ENCODE data around the gene CRACDL. TPM values are rescaled to one million over a fixed set of nuclear protein-coding genes. Genes with fewer than 3 reads are reported as not detected.

CRACDL gene
- total RNA-seq, 5 donors from 2014 or later (not counting 1 experiment from before 2014, with no cell fraction given) = 0.23 to 2.0 (median 1.7) TPM

GRCh38 chr2:98751748-98752147 is 184.3 kb downstream of the CRACDL start:
- Mint-ChIP-seq H3K4me1 (peaks cover 31 to 53% (median 40%) of the 10 kb centered on the region in 3 donors), H3K27me3 (no peaks in the 10 kb centered on the region), H3K27ac (no peak overlapping the region), H3K4me3 (no peak overlapping the region), H3K9me3 (no peaks in the 10 kb centered on the region), H3K36me3 (no peaks in the 10 kb centered on the region)
- Histone ChIP-seq H3K9me3 (no peaks in the 10 kb centered on the region), H3K27ac (ENCODE audit: low read length) (no peak overlapping the region), H3K27me3 (replicated peaks in 1 of 2; ENCODE audit: control insufficient read depth in 2 of 2, extremely low read depth in 1 of 2, insufficient read depth in 2 of 2, low read length in 1 of 2) (no peaks in the 10 kb centered on the region), H3K4me1 (ENCODE audit: control insufficient read depth in 1 of 2, extremely low read depth in 1 of 2, insufficient read depth in 2 of 2, low read length in 2 of 2) (peaks cover 0 to 17% of the 10 kb centered on the region in 2 experiments), H3K36me3 (ENCODE audit: control insufficient read depth in 2 of 2, extremely low read depth in 1 of 2, insufficient read depth in 1 of 2, low read length in 1 of 2) (no peaks in the 10 kb centered on the region), H3K4me3 (ENCODE audit: control insufficient read depth in 1 of 2, extremely low read depth in 1 of 2, low read length in 1 of 2) (no peak overlapping the region)
- DNase-seq = no peak
- ChIA-PET POLR2A (interaction anchor here in 1 of 2 donors (0.6 to 0.7 kb wide), 2 partner anchors 10 to 25 kb away, joined by 3 read pairs; no protein-coding TSS in a partner anchor), CTCF (no interaction called here)
- no peak for ATAC-seq (replicated peaks in 1 of 4)
- no CpG with 5 or more reads among the region's 1 CpG for WGBS (ENCODE audit: insufficient coverage)

DNA sequence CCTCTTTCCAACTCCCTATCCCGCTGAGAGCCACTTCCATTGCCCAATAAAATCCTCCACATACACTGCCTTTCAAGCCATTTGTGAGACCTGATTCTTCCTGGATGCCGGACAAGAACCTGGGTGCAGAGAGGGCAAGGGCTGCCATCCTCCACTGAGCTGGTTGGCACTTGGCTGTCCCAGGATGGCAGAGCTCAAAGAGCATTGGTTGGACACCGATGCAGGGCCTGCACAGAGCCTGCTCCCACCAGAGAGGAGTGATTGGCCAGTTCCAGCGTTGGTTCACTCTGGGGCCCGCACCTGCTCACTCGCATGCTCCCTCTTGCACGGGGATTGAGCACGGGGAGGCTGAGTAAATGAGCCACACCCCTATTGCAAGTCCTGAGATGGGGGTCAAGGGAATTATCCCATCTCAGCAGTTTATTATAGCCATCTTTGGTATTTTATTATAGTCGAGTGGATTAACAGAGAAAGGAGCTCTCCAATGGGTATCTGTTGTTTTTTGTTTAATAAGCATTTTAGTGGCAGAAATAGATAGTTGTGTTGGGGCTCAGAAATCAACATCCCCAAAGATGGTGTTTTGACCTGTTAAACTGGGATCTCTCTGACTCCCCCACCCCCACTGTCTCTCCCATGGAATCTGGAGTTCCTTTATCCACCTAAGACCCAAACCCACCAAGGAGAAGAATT is 185.3 kb downstream of the CRACDL start:
- no peak for ATAC-seq (replicated peaks in 1 of 4)
- CTCF ChIA-PET = no interaction called here
- H3K4me1 Mint-ChIP-seq = peaks cover 31 to 46% (median 39%) of the 10 kb centered on the region in 3 donors

DNA sequence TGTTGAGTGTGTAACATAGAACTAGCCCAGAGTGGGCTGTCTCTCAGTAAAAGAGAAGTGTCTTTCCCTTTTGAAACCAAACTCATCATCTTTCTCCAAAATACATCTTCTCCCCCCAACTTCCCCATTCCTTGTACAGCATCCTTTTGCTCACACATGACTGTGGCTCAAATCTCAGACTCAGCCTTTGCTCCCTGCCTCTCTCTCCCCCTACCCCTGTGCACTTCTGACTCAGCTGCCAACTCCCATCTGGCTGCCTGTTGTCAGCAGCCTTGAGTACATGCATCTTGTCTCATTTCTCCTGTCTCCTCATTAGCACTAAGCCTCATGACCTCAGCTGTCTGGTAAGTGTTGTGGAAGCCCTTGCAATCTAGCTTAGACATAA is 187.0 kb downstream of the CRACDL start:
- H3K9me3 Mint-ChIP-seq = no peaks in the 10 kb centered on the region
- Histone ChIP-seq H3K36me3 (ENCODE audit: control insufficient read depth in 2 of 2, extremely low read depth in 1 of 2, insufficient read depth in 1 of 2, low read length in 1 of 2) (no peaks in the 10 kb centered on the region), H3K9me3 (no peaks in the 10 kb centered on the region), H3K4me1 (ENCODE audit: control insufficient read depth in 1 of 2, extremely low read depth in 1 of 2, insufficient read depth in 2 of 2, low read length in 2 of 2) (peaks cover 0 to 29% of the 10 kb centered on the region in 2 experiments), H3K27ac (ENCODE audit: low read length) (no peak overlapping the region), H3K27me3 (replicated peaks in 1 of 2; ENCODE audit: control insufficient read depth in 2 of 2, extremely low read depth in 1 of 2, insufficient read depth in 2 of 2, low read length in 1 of 2) (no peaks in the 10 kb centered on the region), H3K4me3 (ENCODE audit: control insufficient read depth in 1 of 2, extremely low read depth in 1 of 2, low read length in 1 of 2) (no peak overlapping the region)
- ChIA-PET POLR2A (no interaction called here), CTCF (no interaction called here)
- H3K36me3 Mint-ChIP-seq = no peaks in the 10 kb centered on the region
- H3K4me3 Mint-ChIP-seq = no peak overlapping the region
- DNase-seq (peak in 1 of 35 experiments; percentile 36), ATAC-seq (replicated peaks in 1 of 4) (peak in 1 of 4 experiments; percentile 27)
- no peaks in the 10 kb centered on the region for H3K27me3 Mint-ChIP-seq
- H3K27ac Mint-ChIP-seq = peak overlapping the region; percentile 26 to 59
- peaks cover 27 to 54% (median 46%) of the 10 kb centered on the region in 3 donors for H3K4me1 Mint-ChIP-seq

More for the DNA sequence above, 185.3 kb downstream of the CRACDL start:
- Mint-ChIP-seq H3K9me3 (no peaks in the 10 kb centered on the region), H3K27ac (no peak overlapping the region), H3K27me3 (no peaks in the 10 kb centered on the region), H3K4me3 (no peak overlapping the region), H3K36me3 (no peaks in the 10 kb centered on the region)
- Histone ChIP-seq H3K36me3 (ENCODE audit: control insufficient read depth in 2 of 2, extremely low read depth in 1 of 2, insufficient read depth in 1 of 2, low read length in 1 of 2) (no peaks in the 10 kb centered on the region), H3K9me3 (no peaks in the 10 kb centered on the region), H3K27me3 (replicated peaks in 1 of 2; ENCODE audit: control insufficient read depth in 2 of 2, extremely low read depth in 1 of 2, insufficient read depth in 2 of 2, low read length in 1 of 2) (no peaks in the 10 kb centered on the region), H3K4me1 (ENCODE audit: control insufficient read depth in 1 of 2, extremely low read depth in 1 of 2, insufficient read depth in 2 of 2, low read length in 2 of 2) (peaks cover 0 to 19% of the 10 kb centered on the region in 2 experiments), H3K27ac (ENCODE audit: low read length) (no peak overlapping the region), H3K4me3 (ENCODE audit: control insufficient read depth in 1 of 2, extremely low read depth in 1 of 2, low read length in 1 of 2) (no peak overlapping the region)
- WGBS (ENCODE audit: insufficient coverage) = 100% methylated on average over 6 of the region's 9 CpGs
- DNase-seq = no peak
- POLR2A ChIA-PET = no interaction called here

DNA sequence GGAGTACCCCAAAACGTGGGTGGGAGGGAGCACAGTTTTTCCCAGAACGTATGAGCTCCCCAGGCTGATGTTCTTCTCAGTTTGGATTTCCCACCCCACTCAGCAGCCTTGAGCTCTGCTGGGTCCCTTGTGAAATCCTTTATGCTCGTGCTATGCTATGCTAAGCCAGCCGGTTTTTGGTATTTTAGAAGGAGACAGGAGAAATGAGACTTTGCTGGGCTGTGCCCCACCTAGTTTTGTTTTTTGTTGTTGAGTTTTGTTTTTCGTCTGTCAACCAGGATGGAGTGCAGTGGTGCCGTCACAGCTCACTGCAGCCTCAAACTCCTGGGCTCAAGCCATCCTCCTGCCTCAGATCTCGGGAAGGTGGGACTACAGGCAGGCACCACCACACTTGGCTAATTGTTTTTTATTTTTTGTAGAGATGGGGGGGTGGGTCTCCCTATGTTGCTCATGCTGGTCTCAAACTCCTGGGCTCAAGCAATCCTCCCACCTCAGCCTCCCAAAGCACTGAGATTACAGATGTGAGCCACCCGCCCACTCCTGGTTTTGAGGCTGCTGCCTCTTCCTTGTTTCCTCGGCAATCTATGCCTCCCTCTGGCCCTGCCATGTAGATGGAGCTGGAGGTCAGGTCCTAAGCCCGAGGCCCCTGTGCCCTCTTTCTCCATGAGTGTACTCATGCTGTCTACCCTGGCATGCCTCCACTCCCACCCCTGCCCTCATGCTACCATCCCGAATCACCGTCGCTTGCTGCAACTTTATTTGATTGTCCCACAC is 187.5 kb downstream of the CRACDL start:
- Mint-ChIP-seq H3K27ac (peak overlapping the region; percentile 26 to 59), H3K9me3 (no peaks in the 10 kb centered on the region), H3K4me1 (peaks cover 29 to 57% (median 49%) of the 10 kb centered on the region in 3 donors), H3K27me3 (no peaks in the 10 kb centered on the region), H3K36me3 (no peaks in the 10 kb centered on the region), H3K4me3 (no peak overlapping the region)
- Histone ChIP-seq H3K36me3 (ENCODE audit: control insufficient read depth in 2 of 2, extremely low read depth in 1 of 2, insufficient read depth in 1 of 2, low read length in 1 of 2) (no peaks in the 10 kb centered on the region), H3K27ac (ENCODE audit: low read length) (no peak overlapping the region), H3K27me3 (replicated peaks in 1 of 2; ENCODE audit: control insufficient read depth in 2 of 2, extremely low read depth in 1 of 2, insufficient read depth in 2 of 2, low read length in 1 of 2) (no peaks in the 10 kb centered on the region), H3K4me3 (ENCODE audit: control insufficient read depth in 1 of 2, extremely low read depth in 1 of 2, low read length in 1 of 2) (no peak overlapping the region), H3K9me3 (no peaks in the 10 kb centered on the region), H3K4me1 (ENCODE audit: control insufficient read depth in 1 of 2, extremely low read depth in 1 of 2, insufficient read depth in 2 of 2, low read length in 2 of 2) (peaks cover 0 to 35% of the 10 kb centered on the region in 2 experiments)
- DNase-seq (no peak), ATAC-seq (replicated peaks in 1 of 4) (no peak)
- CTCF ChIA-PET = no interaction called here
- 86% methylated on average over 6 of the region's 13 CpGs for WGBS (ENCODE audit: insufficient coverage)
- POLR2A ChIA-PET = no interaction called here

GRCh38 chr2:98747888-98748287 is 188.1 kb downstream of the CRACDL start:
- H3K9me3 Mint-ChIP-seq = no peaks in the 10 kb centered on the region
- no peaks in the 10 kb centered on the region for H3K36me3 Mint-ChIP-seq
- Histone ChIP-seq H3K36me3 (ENCODE audit: control insufficient read depth in 2 of 2, extremely low read depth in 1 of 2, insufficient read depth in 1 of 2, low read length in 1 of 2) (no peaks in the 10 kb centered on the region), H3K27ac (ENCODE audit: low read length) (no peak overlapping the region), H3K9me3 (no peaks in the 10 kb centered on the region), H3K4me1 (ENCODE audit: control insufficient read depth in 1 of 2, extremely low read depth in 1 of 2, insufficient read depth in 2 of 2, low read length in 2 of 2) (peaks cover 0 to 40% of the 10 kb centered on the region in 2 experiments), H3K4me3 (ENCODE audit: control insufficient read depth in 1 of 2, extremely low read depth in 1 of 2, low read length in 1 of 2) (no peak overlapping the region), H3K27me3 (replicated peaks in 1 of 2; ENCODE audit: control insufficient read depth in 2 of 2, extremely low read depth in 1 of 2, insufficient read depth in 2 of 2, low read length in 1 of 2) (no peaks in the 10 kb centered on the region)
- ChIA-PET POLR2A (no interaction called here), CTCF (no interaction called here)
- no peak for DNase-seq
- peaks cover 34 to 56% (median 50%) of the 10 kb centered on the region in 3 donors for H3K4me1 Mint-ChIP-seq
- H3K4me3 Mint-ChIP-seq = no peak overlapping the region
- no peak for ATAC-seq (replicated peaks in 1 of 4)
- peak overlapping the region in 1 of 2 donors; percentile 63 for H3K27ac Mint-ChIP-seq
- WGBS (ENCODE audit: insufficient coverage) = 47% methylated on average over 3 of the region's 8 CpGs
- H3K27me3 Mint-ChIP-seq = no peaks in the 10 kb centered on the region

GRCh38 chr2:98746426-98746825 is 189.6 kb downstream of the CRACDL start:
- Histone ChIP-seq H3K9me3 (no peaks in the 10 kb centered on the region), H3K27me3 (replicated peaks in 1 of 2; ENCODE audit: control insufficient read depth in 2 of 2, extremely low read depth in 1 of 2, insufficient read depth in 2 of 2, low read length in 1 of 2) (no peaks in the 10 kb centered on the region), H3K27ac (ENCODE audit: low read length) (no peak overlapping the region), H3K36me3 (ENCODE audit: control insufficient read depth in 2 of 2, extremely low read depth in 1 of 2, insufficient read depth in 1 of 2, low read length in 1 of 2) (no peaks in the 10 kb centered on the region), H3K4me1 (ENCODE audit: control insufficient read depth in 1 of 2, extremely low read depth in 1 of 2, insufficient read depth in 2 of 2, low read length in 2 of 2) (peaks cover 0 to 44% of the 10 kb centered on the region in 2 experiments), H3K4me3 (ENCODE audit: control insufficient read depth in 1 of 2, extremely low read depth in 1 of 2, low read length in 1 of 2) (no peak overlapping the region)
- H3K4me1 Mint-ChIP-seq = peaks cover 34 to 64% (median 59%) of the 10 kb centered on the region in 3 donors
- no peaks in the 10 kb centered on the region for H3K9me3 Mint-ChIP-seq
- CTCF ChIA-PET = interaction anchor here (0.6 to 0.7 kb wide), 2 partner anchors 34 to 37 kb away, joined by 3 read pairs; no protein-coding TSS in a partner anchor
- DNase-seq (no peak), ATAC-seq (replicated peaks in 1 of 4) (no peak)
- POLR2A ChIA-PET = no interaction called here
- no peaks in the 10 kb centered on the region for H3K36me3 Mint-ChIP-seq
- H3K27ac Mint-ChIP-seq = no peak overlapping the region
- no peak overlapping the region for H3K4me3 Mint-ChIP-seq
- H3K27me3 Mint-ChIP-seq = no peaks in the 10 kb centered on the region

Measured in T-cell (primary cell).